ENCODE data around the gene CPSF7. TPM values are rescaled to one million over a fixed set of nuclear protein-coding genes. Genes with fewer than 3 reads are reported as not detected.
"Not testable (repeated sequence)": the region's sequence is repeated elsewhere in the genome, so short reads cannot be mapped to it uniquely, and the experiment has no call there.

Gene CPSF7
- total RNA-seq, 1 experiment from 2014 or later = 99.9 TPM

DNA sequence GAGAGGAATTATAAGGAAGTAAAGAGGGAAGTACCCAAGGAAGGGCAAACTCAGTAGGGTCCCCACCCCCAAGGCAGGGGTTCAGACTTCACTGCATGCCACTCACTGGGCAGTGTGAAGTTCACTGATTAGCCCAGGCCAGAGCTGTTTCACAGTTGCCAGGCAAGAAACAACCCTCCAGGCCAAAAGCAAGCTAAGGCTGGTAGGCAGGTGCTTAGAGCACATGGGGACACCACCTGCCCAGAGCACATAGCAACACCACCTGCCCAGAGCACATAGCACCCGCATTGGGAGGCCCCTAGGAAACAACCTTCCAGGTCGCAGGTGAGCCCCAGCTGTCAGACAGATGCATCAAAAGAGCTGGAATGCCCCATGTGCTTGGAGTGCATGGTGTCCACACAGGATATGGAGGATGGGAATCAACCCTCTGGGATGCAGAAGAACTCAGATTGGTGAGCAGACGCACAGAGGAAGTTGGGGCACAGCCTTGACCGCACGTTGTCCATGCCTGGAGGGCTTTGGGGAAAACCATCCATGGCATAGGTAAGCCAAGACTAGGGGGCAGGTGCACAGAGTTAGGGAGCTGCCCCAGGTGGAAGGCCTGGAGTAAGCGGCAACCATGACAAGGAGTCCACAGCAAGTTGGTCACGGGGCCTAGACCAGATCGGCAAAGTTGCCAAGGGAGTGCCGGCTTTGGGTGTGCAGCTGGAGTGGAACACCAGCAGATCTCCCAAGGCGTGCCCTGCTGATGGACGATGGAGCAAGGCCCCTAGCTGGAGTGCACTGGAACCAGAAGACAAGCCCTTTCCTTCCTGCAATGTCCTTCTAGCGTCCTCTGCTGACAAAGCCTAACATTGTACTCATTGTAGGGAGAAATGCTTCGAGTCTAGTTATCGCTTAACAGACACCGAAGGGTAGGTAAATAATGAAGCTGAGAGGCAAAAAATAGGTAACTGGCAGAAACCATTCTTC lies 45.2 kb downstream of the CPSF7 start:
- Mint-ChIP-seq H3K9me3 (ENCODE audit: unreplicated experiment) (no peaks in the 10 kb centered on the region), H3K36me3 (ENCODE audit: insufficient read depth, unreplicated experiment) (no peaks in the 10 kb centered on the region), H3K4me1 (ENCODE audit: insufficient read depth, unreplicated experiment) (peaks cover 11% of the 10 kb centered on the region), H3K27ac (ENCODE audit: low read depth, unreplicated experiment) (no peak overlapping the region), H3K4me3 (ENCODE audit: unreplicated experiment) (no peak overlapping the region), H3K27me3 (ENCODE audit: insufficient read depth, unreplicated experiment) (no peaks in the 10 kb centered on the region)
- TF ChIP-seq, protein P1, sequence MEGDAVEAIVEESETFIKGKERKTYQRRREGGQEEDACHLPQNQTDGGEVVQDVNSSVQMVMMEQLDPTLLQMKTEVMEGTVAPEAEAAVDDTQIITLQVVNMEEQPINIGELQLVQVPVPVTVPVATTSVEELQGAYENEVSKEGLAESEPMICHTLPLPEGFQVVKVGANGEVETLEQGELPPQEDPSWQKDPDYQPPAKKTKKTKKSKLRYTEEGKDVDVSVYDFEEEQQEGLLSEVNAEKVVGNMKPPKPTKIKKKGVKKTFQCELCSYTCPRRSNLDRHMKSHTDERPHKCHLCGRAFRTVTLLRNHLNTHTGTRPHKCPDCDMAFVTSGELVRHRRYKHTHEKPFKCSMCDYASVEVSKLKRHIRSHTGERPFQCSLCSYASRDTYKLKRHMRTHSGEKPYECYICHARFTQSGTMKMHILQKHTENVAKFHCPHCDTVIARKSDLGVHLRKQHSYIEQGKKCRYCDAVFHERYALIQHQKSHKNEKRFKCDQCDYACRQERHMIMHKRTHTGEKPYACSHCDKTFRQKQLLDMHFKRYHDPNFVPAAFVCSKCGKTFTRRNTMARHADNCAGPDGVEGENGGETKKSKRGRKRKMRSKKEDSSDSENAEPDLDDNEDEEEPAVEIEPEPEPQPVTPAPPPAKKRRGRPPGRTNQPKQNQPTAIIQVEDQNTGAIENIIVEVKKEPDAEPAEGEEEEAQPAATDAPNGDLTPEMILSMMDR (IDR thresholded peaks at IDR 0.05; ENCODE audit: unreplicated experiment) = peak; percentile 25
- intact Hi-C loops (cut with micrococcal nuclease) = loop anchor here (1.0 kb wide), 2 partner anchors 48 to 130 kb away; no protein-coding TSS in a partner anchor
- POLR2A ChIA-PET = interaction anchor here (0.9 to 15.7 kb wide), 8 partner anchors 9 to 87 kb away, joined by 3 to 429 read pairs (median 9); partner anchors contain the start of genes CPSF7, CYB561A3, DDB1 and SDHAF2
- CTCF ChIA-PET = interaction anchor here (0.6 to 11.2 kb wide), 33 partner anchors 9 to 557 kb away, joined by 3 to 439 read pairs (median 4); partner anchors contain the start of genes CPSF7, CYB561A3, DDB1 and SDHAF2
- no TSS peak for BruUV-seq (replicated peaks)
- DNase-seq (ENCODE audit: unreplicated experiment) = peak; percentile 61

DNA sequence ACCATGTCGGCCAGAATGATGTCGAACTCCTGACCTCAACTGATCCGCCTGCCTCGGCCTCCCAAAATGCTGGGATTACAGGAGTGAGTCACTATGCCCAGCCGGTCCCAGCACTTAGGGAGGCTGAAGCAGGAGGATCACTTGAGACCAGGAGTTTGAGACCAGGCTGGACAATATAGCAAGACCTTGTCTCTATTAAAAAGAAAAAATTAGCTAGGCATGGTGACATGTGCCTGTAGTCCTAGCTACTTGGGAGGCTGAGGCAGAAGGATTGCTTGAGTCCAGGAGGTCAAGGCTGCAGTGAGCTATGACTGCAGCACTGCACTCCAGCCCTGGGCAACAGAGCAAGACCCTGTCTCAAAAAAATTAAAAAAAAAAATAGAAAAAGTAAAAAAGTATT lies 45.9 kb downstream of the CPSF7 start:
- DNase-seq (ENCODE audit: unreplicated experiment); H3K27me3 Mint-ChIP-seq (ENCODE audit: insufficient read depth, unreplicated experiment); H3K36me3 Mint-ChIP-seq (ENCODE audit: insufficient read depth, unreplicated experiment); H3K4me3 Mint-ChIP-seq (ENCODE audit: unreplicated experiment); H3K27ac Mint-ChIP-seq (ENCODE audit: low read depth, unreplicated experiment); H3K9me3 Mint-ChIP-seq (ENCODE audit: unreplicated experiment); BruUV-seq (replicated peaks); intact Hi-C loops (cut with micrococcal nuclease): not testable (repeated sequence)
- H3K4me1 Mint-ChIP-seq (ENCODE audit: insufficient read depth, unreplicated experiment) = peaks cover 13% of the 10 kb centered on the region
- CTCF ChIA-PET = interaction anchor here (0.6 to 11.2 kb wide), 12 partner anchors 10 to 556 kb away, joined by 3 to 439 read pairs (median 4); partner anchors contain the start of genes CYB561A3, DDB1, TKFC and TMEM138
- POLR2A ChIA-PET = interaction anchor here (2.6 to 15.7 kb wide), 3 partner anchors 8 to 49 kb away, joined by 8 to 429 read pairs (median 220); partner anchors contain the start of genes CYB561A3, DDB1, TKFC and TMEM138

DNA sequence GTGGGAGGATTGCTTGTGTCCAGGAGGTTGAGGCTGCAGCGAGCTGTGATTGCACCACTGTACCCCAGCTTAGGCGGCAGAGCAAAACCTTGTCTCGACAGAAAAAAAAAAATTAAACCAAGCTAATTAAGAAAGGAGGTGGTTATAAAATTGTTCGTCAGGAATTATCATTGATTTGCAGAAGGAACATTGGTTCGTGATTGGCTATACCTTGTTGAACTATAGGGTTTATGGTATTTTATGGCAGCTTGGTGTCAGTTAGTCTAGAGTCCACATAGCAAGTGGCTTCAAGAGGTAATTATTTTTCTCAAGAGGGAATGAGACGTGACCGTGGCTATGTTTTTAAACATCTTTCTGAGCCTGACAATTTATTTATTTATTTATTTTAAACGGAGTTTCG lies 48.9 kb downstream of the CPSF7 start:
- no peak for DNase-seq (ENCODE audit: unreplicated experiment)
- no peak overlapping the region for H3K27ac Mint-ChIP-seq (ENCODE audit: low read depth, unreplicated experiment)
- POLR2A ChIA-PET = interaction anchor here (1.2 to 15.7 kb wide), 3 partner anchors 11 to 46 kb away, joined by 4 to 429 read pairs (median 220); partner anchors contain the start of genes CYB561A3, DDB1, TKFC and TMEM138
- peaks cover 6% of the 10 kb centered on the region for H3K36me3 Mint-ChIP-seq (ENCODE audit: insufficient read depth, unreplicated experiment)
- no peak overlapping the region for H3K4me3 Mint-ChIP-seq (ENCODE audit: unreplicated experiment)
- CTCF ChIA-PET = interaction anchor here (0.6 to 11.2 kb wide), 6 partner anchors 19 to 231 kb away, joined by 3 to 439 read pairs (median 3); partner anchors contain the start of genes CYB561A3, DDB1, TKFC and TMEM138
- H3K27me3 Mint-ChIP-seq (ENCODE audit: insufficient read depth, unreplicated experiment) = no peaks in the 10 kb centered on the region
- peaks cover 18% of the 10 kb centered on the region for H3K4me1 Mint-ChIP-seq (ENCODE audit: insufficient read depth, unreplicated experiment)
- TF ChIP-seq, protein P1 (IDR thresholded peaks at IDR 0.05; ENCODE audit: unreplicated experiment) = no peak
- intact Hi-C loops (cut with micrococcal nuclease) = no loop called here
- BruUV-seq (replicated peaks) = no TSS peak
- H3K9me3 Mint-ChIP-seq (ENCODE audit: unreplicated experiment) = no peaks in the 10 kb centered on the region

DNA sequence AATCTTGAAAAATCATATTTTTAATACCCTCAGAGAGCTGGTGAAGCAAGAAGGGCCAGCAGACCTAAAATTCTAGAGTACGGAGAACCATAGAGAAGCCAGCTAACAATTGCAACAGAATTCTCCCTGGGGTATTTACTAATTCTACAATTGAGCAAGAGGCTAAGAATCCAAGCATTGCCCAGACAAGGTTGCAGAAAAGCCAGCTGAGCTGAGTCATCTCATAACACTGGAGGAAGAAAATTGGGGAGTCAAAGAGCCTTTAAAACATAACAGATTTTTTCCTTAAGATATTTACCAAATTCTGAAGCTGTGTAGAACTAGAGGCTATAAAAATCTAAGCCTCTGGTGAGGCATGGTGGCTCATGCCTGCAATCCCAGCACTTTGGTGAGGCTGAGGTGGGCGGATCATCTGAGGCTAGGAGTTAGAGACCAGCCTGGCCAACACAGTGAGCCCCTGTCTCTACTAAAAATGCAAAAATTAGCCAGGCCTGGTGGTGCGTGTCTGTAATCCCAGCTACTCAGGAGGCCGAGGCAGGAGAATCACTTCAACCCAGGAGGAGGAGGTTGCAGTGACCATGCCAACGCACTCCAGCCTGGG lies 51.0 kb downstream of the CPSF7 start:
- Mint-ChIP-seq H3K9me3 (ENCODE audit: unreplicated experiment) (no peaks in the 10 kb centered on the region), H3K36me3 (ENCODE audit: insufficient read depth, unreplicated experiment) (peaks cover 6% of the 10 kb centered on the region), H3K27me3 (ENCODE audit: insufficient read depth, unreplicated experiment) (no peaks in the 10 kb centered on the region), H3K4me1 (ENCODE audit: insufficient read depth, unreplicated experiment) (peaks cover 13% of the 10 kb centered on the region), H3K4me3 (ENCODE audit: unreplicated experiment) (no peak overlapping the region), H3K27ac (ENCODE audit: low read depth, unreplicated experiment) (peak overlapping the region; percentile 86)
- POLR2A ChIA-PET = interaction anchor here (0.5 to 15.7 kb wide), 11 partner anchors 13 to 978 kb away, joined by 3 to 429 read pairs (median 3); partner anchors contain the start of genes CPSF7, CYB561A3, DDB1 and SDHAF2
- CTCF ChIA-PET = interaction anchor here (11.2 kb wide), 1 partner anchor 41 kb away, joined by 439 read pairs; the partner anchor contains the start of genes DDB1 and TKFC
- TF ChIP-seq, protein P1 (IDR thresholded peaks at IDR 0.05; ENCODE audit: unreplicated experiment) = no peak
- intact Hi-C loops (cut with micrococcal nuclease) = loop anchor here (1.0 kb wide), 1 partner anchor 17 kb away; the partner anchor contains the start of gene TMEM138
- no TSS peak for BruUV-seq (replicated peaks)
- DNase-seq (ENCODE audit: unreplicated experiment) = peak; percentile 94
